GM19193 (cell line): ENCODE results near the gene RPP25.
A peak's percentile ranks its signal among the peaks of the same experiment; 100 is the strongest.

ENCODE experiments used
- POLR2A ChIP-seq: IDR thresholded peaks from 4 replicates; pipeline ENCODE4 v1.6.1; 2011; ENCODE audit not compliant: insufficient read depth, insufficient read length; ENCODE audit errors: extremely low read depth

Gene RPP25

GRCh38 chr15:74907163-74907870 is 49.3 kb downstream of the RPP25 start:
- TF ChIP-seq POLR2A = no peak

GRCh38 chr15:74906450-74907162 is 50.0 kb downstream of the RPP25 start, which contains the start of gene FAM219B:
TSS of gene FAM219B (minus strand) at chr15:74906851. CDS start at chr15:74906800, 51 bp downstream.
- TF ChIP-seq POLR2A = peak; percentile 84

- TF ChIP-seq POLR2A = no peak
These were observed 50.5 kb downstream of the RPP25 start for GRCh38 chr15:74906067-74906449.
